GM21786 (cell line): ENCODE measurements around the gene ESF1.
"Not testable (repeated sequence)": the region's sequence is repeated elsewhere in the genome, so short reads cannot be mapped to it uniquely, and the experiment has no call there.

ENCODE experiments used
- ATAC-seq: cut with Tn5 transposase; IDR thresholded peaks from one replicate; pipeline ENCODE4 v1.9.1; 2021; ENCODE audit not compliant: unreplicated experiment

ESF1 gene

GRCh38 chr20:13739731-13740649 lies 44.7 kb downstream of the ESF1 start:
- ATAC-seq = no peak

GRCh38 chr20:13738187-13738586 lies 46.5 kb downstream of the ESF1 start:
- not testable (repeated sequence) for ATAC-seq

GRCh38 chr20:13736436-13737191 lies 48.1 kb downstream of the ESF1 start:
- no peak for ATAC-seq

- no peak for ATAC-seq
These were observed 48.9 kb downstream of the ESF1 start for GRCh38 chr20:13735826-13736225.

GRCh38 chr20:13723011-13723410 lies 61.7 kb downstream of the ESF1 start:
- ATAC-seq = no peak

- peak; percentile 29 for ATAC-seq
These were observed 66.5 kb downstream of the ESF1 start for GRCh38 chr20:13718171-13718570.

GRCh38 chr20:13717631-13718044 lies 67.1 kb downstream of the ESF1 start:
- peak; percentile 92 for ATAC-seq

- no peak for ATAC-seq
These were observed 69.5 kb downstream of the ESF1 start for GRCh38 chr20:13715171-13715570.

- ATAC-seq = no peak
These were observed 76.5 kb downstream of the ESF1 start for GRCh38 chr20:13708234-13708633.

- ATAC-seq = no peak
These were observed 81.5 kb downstream of the ESF1 start for GRCh38 chr20:13703265-13703664.

GRCh38 chr20:13701486-13701885 lies 83.2 kb downstream of the ESF1 start:
- ATAC-seq = no peak

GRCh38 chr20:13700761-13701160 lies 84.0 kb downstream of the ESF1 start:
- no peak for ATAC-seq

GRCh38 chr20:13694420-13695150 lies 90.1 kb downstream of the ESF1 start:
- no peak for ATAC-seq

- ATAC-seq = no peak
These were observed 91.7 kb downstream of the ESF1 start for GRCh38 chr20:13692802-13693736.

GRCh38 chr20:13690943-13691342 lies 93.8 kb downstream of the ESF1 start:
- no peak for ATAC-seq

GRCh38 chr20:13687815-13688214 lies 96.9 kb downstream of the ESF1 start:
- ATAC-seq = no peak

- no peak for ATAC-seq
These were observed 99.1 kb downstream of the ESF1 start for GRCh38 chr20:13685623-13686022.

- ATAC-seq = peak; percentile 71
These were observed 100.0 kb downstream of the ESF1 start for GRCh38 chr20:13684566-13685222.

- no peak for ATAC-seq
These were observed 100.9 kb downstream of the ESF1 start for GRCh38 chr20:13683833-13684232.
